Gastrocnemius medialis (tissue), 4 donors: ENCODE measurements around the gene RNU4-1.

Source experiments
- POLR2A ChIP-seq, 2 donors: fragments of 450-650 bp; IDR thresholded peaks; one replicate each; pipeline ENCODE4 v1.6.1; 2017; ENCODE audit warnings: antibody characterized with exemption in 2 of 2, mild to moderate bottlenecking in 2 of 2, moderate library complexity in 2 of 2
- TF ChIP-seq, protein P1 (sequence below), 5 experiments: fragments of 450-650 bp in 3 of 5; fragments of 200-600 bp in 2 of 5; sonication (generic) in 2 of 5; IDR thresholded peaks in 4 of 5; conservative IDR thresholded peaks in 1 of 5; 1 replicate in 4 of 5; 2 replicates in 1 of 5; pipeline ENCODE4 v1.5.1; 2016 to 2019; ENCODE audit warnings: antibody characterized with exemption in 5 of 5, mild to moderate bottlenecking in 3 of 5, moderate library complexity in 3 of 5

DNA sequence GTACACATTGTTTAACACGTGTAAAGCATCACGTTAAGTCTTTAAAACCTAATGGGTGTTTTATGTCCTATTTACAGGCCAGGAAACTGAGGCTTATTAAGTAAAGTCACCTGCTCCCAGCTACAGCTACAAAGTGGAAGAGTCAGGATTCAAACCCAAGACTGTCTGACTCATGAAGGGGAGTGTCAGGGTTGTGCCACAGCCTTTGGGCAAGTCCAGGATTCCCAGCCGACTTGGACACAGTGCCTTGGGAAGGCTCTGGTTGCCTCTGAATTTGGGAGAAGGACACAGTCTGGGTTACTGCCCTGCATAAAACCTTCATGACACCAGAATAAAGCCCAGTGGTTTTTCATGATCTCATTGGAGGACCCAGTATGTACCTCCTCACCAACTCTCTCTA is 8.7 kb downstream of the RNU4-1 start:
- TF ChIP-seq, protein P1, sequence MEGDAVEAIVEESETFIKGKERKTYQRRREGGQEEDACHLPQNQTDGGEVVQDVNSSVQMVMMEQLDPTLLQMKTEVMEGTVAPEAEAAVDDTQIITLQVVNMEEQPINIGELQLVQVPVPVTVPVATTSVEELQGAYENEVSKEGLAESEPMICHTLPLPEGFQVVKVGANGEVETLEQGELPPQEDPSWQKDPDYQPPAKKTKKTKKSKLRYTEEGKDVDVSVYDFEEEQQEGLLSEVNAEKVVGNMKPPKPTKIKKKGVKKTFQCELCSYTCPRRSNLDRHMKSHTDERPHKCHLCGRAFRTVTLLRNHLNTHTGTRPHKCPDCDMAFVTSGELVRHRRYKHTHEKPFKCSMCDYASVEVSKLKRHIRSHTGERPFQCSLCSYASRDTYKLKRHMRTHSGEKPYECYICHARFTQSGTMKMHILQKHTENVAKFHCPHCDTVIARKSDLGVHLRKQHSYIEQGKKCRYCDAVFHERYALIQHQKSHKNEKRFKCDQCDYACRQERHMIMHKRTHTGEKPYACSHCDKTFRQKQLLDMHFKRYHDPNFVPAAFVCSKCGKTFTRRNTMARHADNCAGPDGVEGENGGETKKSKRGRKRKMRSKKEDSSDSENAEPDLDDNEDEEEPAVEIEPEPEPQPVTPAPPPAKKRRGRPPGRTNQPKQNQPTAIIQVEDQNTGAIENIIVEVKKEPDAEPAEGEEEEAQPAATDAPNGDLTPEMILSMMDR (IDR thresholded peaks at IDR 0.05 in 4 of 5, conservative IDR thresholded peaks at IDR 0.05 in 1 of 5), result no peak
- TF ChIP-seq POLR2A (IDR thresholded peaks at IDR 0.05), result no peak
